ENCODE data around the gene KDM2B.
A peak's percentile ranks its signal among the peaks of the same experiment; 100 is the strongest.
"Not testable (repeated sequence)": the region's sequence is repeated elsewhere in the genome, so short reads cannot be mapped to it uniquely, and the experiment has no call there.

The KDM2B gene

GRCh38 chr12:121580959-121581685 lies at the start of gene KDM2B:
Gene KDM2B (minus strand): TSS chr12:121581023. CDS start chr12:121580911, 112 bp downstream.
- DNase-seq = no peak

- DNase-seq = no peak
These were observed 47.7 kb upstream of the KDM2B start for GRCh38 chr12:121628536-121628935.

- peak; percentile 35 for DNase-seq
These were observed 47.2 kb upstream of the KDM2B start for GRCh38 chr12:121628037-121628436.

GRCh38 chr12:121626853-121627640 lies 46.2 kb upstream of the KDM2B start:
- DNase-seq = peak; percentile 75

GRCh38 chr12:121626087-121626852 lies 45.4 kb upstream of the KDM2B start, which contains the start of gene ORAI1:
Gene ORAI1 (plus strand): TSS chr12:121626530.
- peak; percentile 98 for DNase-seq

GRCh38 chr12:121620333-121620891 lies 39.6 kb upstream of the KDM2B start:
- no peak for DNase-seq

GRCh38 chr12:121618659-121619233 lies 37.9 kb upstream of the KDM2B start:
- DNase-seq = no peak

GRCh38 chr12:121614872-121615467 lies 34.1 kb upstream of the KDM2B start:
- DNase-seq = no peak

GRCh38 chr12:121613462-121613861 lies 32.6 kb upstream of the KDM2B start:
- no peak for DNase-seq

- DNase-seq = peak; percentile 43
These were observed 30.5 kb upstream of the KDM2B start for GRCh38 chr12:121611306-121611705.

GRCh38 chr12:121610239-121611149 lies 29.7 kb upstream of the KDM2B start:
- DNase-seq = no peak

- DNase-seq = no peak
These were observed 27.5 kb upstream of the KDM2B start for GRCh38 chr12:121608301-121608700.

GRCh38 chr12:121603581-121603980 lies 22.8 kb upstream of the KDM2B start:
- no peak for DNase-seq

- no peak for DNase-seq
These were observed 21.9 kb upstream of the KDM2B start for GRCh38 chr12:121602766-121603165.

GRCh38 chr12:121600702-121601336 lies 20.0 kb upstream of the KDM2B start:
- DNase-seq = no peak

- no peak for DNase-seq
These were observed 15.7 kb upstream of the KDM2B start for GRCh38 chr12:121596526-121596925.

- no peak for DNase-seq
These were observed 14.7 kb upstream of the KDM2B start for GRCh38 chr12:121595520-121595919.

GRCh38 chr12:121592320-121592719 lies 11.5 kb upstream of the KDM2B start:
- no peak for DNase-seq

- peak; percentile 56 for DNase-seq
These were observed 9.8 kb upstream of the KDM2B start for GRCh38 chr12:121590476-121591143.

- not testable (repeated sequence) for DNase-seq
These were observed 4.1 kb upstream of the KDM2B start for GRCh38 chr12:121584885-121585284.
